Tibial artery (tissue), 4 donors: ENCODE results near the gene LTBR.
A peak's percentile ranks its signal among the peaks of the same experiment; 100 is the strongest.

ENCODE experiments used
- DNase-seq, 2 donors: peaks; one replicate each; pipeline ENCODE4 v3.0.0-alpha.2; 2019
- H3K27ac ChIP-seq, 2 donors: fragments of 200-600 bp; sonication (generic) in 1 of 2; 1 replicate in 1 of 2; 2 replicates in 1 of 2; pipeline ENCODE4 v1.5.1; 2018 to 2019; ENCODE audit warnings: mild to moderate bottlenecking in 1 of 2
- H3K27me3 ChIP-seq, 2 donors: fragments of 200-600 bp; sonication (generic) in 1 of 2; one replicate each; pipeline versions ENCODE4 v1.5.1 to v1.6.0; 2016 to 2019
- H3K36me3 ChIP-seq, 3 donors: fragments of 200-600 bp; sonication (generic) in 2 of 3; one replicate each; pipeline ENCODE4 v1.5.1; 2016 to 2019; ENCODE audit warnings: mild to moderate bottlenecking in 2 of 3
- H3K4me1 ChIP-seq, 4 donors: fragments of 200-600 bp; sonication (generic) in 2 of 4; 1 replicate in 3 of 4; 2 replicates in 1 of 4; pipeline ENCODE4 v1.5.1; 2016 to 2019
- H3K4me3 ChIP-seq, 2 donors: fragments of 200-600 bp; sonication (generic) in 1 of 2; 1 replicate in 1 of 2; 2 replicates in 1 of 2; pipeline ENCODE4 v1.5.1; 2018 to 2019; ENCODE audit warnings: mild to moderate bottlenecking in 2 of 2
- H3K9me3 ChIP-seq, 3 donors: fragments of 200-600 bp; sonication (generic) in 1 of 3; one replicate each; pipeline ENCODE4 v1.5.1; 2016 to 2019
- CTCF ChIP-seq, 2 experiments: fragments of 200-600 bp in 1 of 2; fragments of 450-650 bp in 1 of 2; IDR thresholded peaks; one replicate each; pipeline ENCODE4 v1.5.1; 2017 to 2019; ENCODE audit warnings: antibody characterized with exemption in 2 of 2, mild to moderate bottlenecking in 1 of 2, moderate library complexity in 1 of 2
- intact Hi-C: fragments of 100-400 bp; cut with DNase I; formaldehyde crosslinking; loops from one replicate; pipeline ENCODE4 v1.15.0; 2023; ENCODE audit warnings: low total_unique reads

Gene LTBR

GRCh38 chr12:6345319-6346091 is 38.5 kb upstream of the LTBR start:
- no peak overlapping the region for H3K4me3 ChIP-seq
- intact Hi-C loops: no loop called here
- H3K4me1 ChIP-seq: peaks cover 0 to 64% (median 53%) of the 10 kb centered on the region in 4 donors
- no peak for TF ChIP-seq CTCF (IDR thresholded peaks at IDR 0.05)
- no peaks in the 10 kb centered on the region for H3K27me3 ChIP-seq
- H3K36me3 ChIP-seq: peaks cover 0 to 7% (median 0%) of the 10 kb centered on the region in 3 donors
- peak overlapping the region; percentile 90 to 99 for H3K27ac ChIP-seq
- DNase-seq: peak; percentile 80 to 94
- H3K9me3 ChIP-seq: no peaks in the 10 kb centered on the region

DNA sequence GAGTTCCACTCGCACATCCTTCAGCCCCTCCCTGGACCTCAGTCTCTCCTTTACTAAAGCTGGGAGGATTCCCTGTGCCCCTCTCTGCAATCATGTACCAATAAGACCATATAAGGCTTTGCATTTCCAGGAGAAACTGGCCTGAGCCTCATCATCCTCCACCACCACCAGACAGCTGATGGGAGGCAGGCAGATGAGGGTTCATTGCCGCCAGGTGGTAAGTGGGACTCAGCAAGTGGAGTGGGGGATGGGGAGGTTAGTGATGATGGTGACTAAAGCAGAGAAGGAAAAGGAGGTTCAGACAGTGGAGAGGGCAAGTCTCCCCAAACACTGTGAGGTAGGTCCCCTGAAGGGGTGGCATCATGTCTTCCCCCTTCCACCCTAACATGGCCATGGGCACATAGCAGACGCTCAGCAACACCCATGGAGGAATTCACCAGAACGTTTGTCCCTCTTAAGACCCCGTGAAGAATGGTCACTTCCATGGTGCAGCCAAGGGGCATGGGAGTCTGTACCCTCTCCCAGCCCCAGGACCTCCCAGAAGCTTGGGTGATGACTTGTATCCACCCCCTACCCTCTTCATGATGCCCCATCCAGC is 37.6 kb upstream of the LTBR start:
- intact Hi-C loops: no loop called here
- H3K27me3 ChIP-seq: no peaks in the 10 kb centered on the region
- DNase-seq: no peak
- H3K4me3 ChIP-seq: no peak overlapping the region
- peaks cover 0 to 64% (median 53%) of the 10 kb centered on the region in 4 donors for H3K4me1 ChIP-seq
- H3K36me3 ChIP-seq: peaks cover 0 to 7% (median 0%) of the 10 kb centered on the region in 3 donors
- peak overlapping the region; percentile 90 to 99 for H3K27ac ChIP-seq
- TF ChIP-seq CTCF (IDR thresholded peaks at IDR 0.05): no peak
- H3K9me3 ChIP-seq: no peaks in the 10 kb centered on the region

GRCh38 chr12:6346942-6347341 is 37.0 kb upstream of the LTBR start:
- H3K36me3 ChIP-seq: peaks cover 0 to 7% (median 0%) of the 10 kb centered on the region in 3 donors
- no peak for DNase-seq
- intact Hi-C loops: no loop called here
- no peak overlapping the region for H3K4me3 ChIP-seq
- no peak for TF ChIP-seq CTCF (IDR thresholded peaks at IDR 0.05)
- no peaks in the 10 kb centered on the region for H3K9me3 ChIP-seq
- H3K4me1 ChIP-seq: peaks cover 0 to 63% (median 52%) of the 10 kb centered on the region in 4 donors
- peak overlapping the region; percentile 90 to 99 for H3K27ac ChIP-seq
- no peaks in the 10 kb centered on the region for H3K27me3 ChIP-seq

DNA sequence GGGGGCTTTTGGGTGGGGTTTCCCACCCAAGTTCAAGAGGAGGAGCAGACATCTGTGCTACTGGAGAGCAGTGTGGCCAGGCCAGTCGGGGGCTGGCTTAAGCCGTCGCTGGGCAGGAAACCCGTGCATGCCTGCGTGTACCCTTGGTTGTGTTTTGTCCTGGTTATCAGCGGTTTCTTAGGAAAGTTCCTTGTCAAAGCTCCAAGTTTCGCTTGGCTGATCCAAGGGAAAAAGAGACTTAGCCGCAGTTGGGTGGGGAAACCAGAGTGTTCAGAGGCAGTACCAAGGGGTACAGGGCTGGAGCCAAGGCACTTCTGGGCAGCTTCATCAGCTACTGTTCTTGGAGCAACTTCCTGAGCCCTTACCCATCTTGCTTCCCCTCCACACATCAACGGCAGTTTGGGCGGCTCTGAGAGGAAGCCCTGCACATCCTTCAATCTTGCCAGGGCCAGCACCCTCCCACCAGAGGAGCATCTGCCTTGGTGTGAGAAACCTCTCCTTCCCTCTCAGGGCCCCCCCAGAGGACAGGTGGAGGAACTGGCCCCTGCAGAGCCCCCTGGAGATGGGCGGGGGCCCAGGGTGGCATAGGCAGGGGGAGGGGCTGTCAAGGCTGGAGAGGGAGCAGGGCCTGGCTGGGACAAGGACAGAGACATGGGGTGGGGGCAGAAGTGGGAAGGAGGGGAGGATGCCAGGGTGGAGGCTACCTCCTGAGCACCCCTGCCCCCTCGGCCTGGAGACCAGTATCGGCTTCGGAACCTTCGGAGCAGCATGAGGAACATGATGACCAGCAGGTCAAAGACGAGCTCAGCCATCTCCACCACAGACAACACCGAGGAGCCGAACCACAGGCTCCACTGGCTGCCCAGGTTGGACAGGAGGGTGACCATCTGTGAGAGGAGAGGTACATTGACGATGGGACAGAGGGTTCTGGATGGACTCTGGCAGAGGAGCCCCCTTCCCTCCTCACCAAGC is 36.3 kb upstream of the LTBR start:
- intact Hi-C loops: no loop called here
- Histone ChIP-seq H3K36me3 (peaks cover 0 to 7% (median 0%) of the 10 kb centered on the region in 3 donors), H3K9me3 (no peaks in the 10 kb centered on the region), H3K27ac (peak overlapping the region; percentile 90 to 99), H3K4me1 (peaks cover 0 to 57% (median 46%) of the 10 kb centered on the region in 4 donors), H3K27me3 (no peaks in the 10 kb centered on the region), H3K4me3 (peak overlapping the region; percentile 14 to 30)
- DNase-seq: peak; percentile 87 to 92
- no peak for TF ChIP-seq CTCF (IDR thresholded peaks at IDR 0.05)

- H3K4me3 ChIP-seq: no peak overlapping the region
- H3K4me1 ChIP-seq: peaks cover 0 to 25% (median 15%) of the 10 kb centered on the region in 4 donors
- intact Hi-C loops: no loop called here
- no peak for TF ChIP-seq CTCF (IDR thresholded peaks at IDR 0.05)
- no peak for DNase-seq
- H3K27me3 ChIP-seq: no peaks in the 10 kb centered on the region
- no peaks in the 10 kb centered on the region for H3K9me3 ChIP-seq
- H3K27ac ChIP-seq: no peak overlapping the region
- H3K36me3 ChIP-seq: peaks cover 0 to 7% (median 0%) of the 10 kb centered on the region in 3 donors
Measured at GRCh38 chr12:6351622-6352021, 32.3 kb upstream of the LTBR start.
